ENCODE results near the gene CTNNA2. TPM values are rescaled to one million over a fixed set of nuclear protein-coding genes. Genes with fewer than 3 reads are reported as not detected.

Gene CTNNA2
- total and polyA plus RNA-seq, 9 of the 15 experiments (the other 6 are each of a cell fraction or from before 2014, with no cell fraction given): 0.03 to 0.40 (median 0.15) TPM

DNA sequence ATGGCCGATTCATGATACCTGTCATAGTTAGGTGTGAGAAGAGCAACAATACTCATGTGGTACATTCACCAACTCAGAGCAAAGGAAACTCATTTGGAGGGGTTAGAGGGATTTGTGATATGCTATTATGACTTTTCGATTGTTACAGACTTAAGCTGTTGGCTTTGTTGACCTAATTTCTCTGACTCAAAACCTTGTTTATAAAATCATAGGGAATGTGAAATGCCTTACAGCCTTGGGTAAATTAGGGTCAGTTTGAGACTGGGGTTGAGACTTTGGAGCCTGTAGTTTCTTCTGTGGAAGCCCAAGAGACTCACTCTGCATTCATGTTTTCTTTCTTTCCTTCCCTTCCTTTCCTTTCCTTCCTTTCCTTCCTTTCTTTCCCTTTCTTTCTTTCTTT is 529.8 kb downstream of the CTNNA2 start:
- intact Hi-C loops (cut with micrococcal nuclease): no loop called here
- Histone ChIP-seq H2AFZ (ENCODE audit: low read depth, low read length) (no peak overlapping the region), H3K4me2 (ENCODE audit: insufficient read depth, low read length) (no peak overlapping the region), H3K4me3 (no peak overlapping the region), H3K9me1 (ENCODE audit: control insufficient read depth, insufficient read depth, low read length) (no peaks in the 10 kb centered on the region), H3K9me3 (replicated peaks; ENCODE audit: control insufficient read depth, insufficient read depth, low read depth, low read length) (no peaks in the 10 kb centered on the region), H3K27me3 (ENCODE audit: control insufficient read depth in 2 of 2, insufficient read depth in 2 of 2, low read length in 2 of 2) (no peaks in the 10 kb centered on the region), H3K79me2 (ENCODE audit: control insufficient read depth, insufficient read depth, low read length) (no peaks in the 10 kb centered on the region), H4K20me1 (replicated peaks; ENCODE audit: control insufficient read depth, insufficient read depth, low read length) (no peaks in the 10 kb centered on the region), H3K36me3 (ENCODE audit: control insufficient read depth, insufficient read depth, low read length) (no peaks in the 10 kb centered on the region), H3K9ac (ENCODE audit: insufficient read depth in 1 of 2, low read depth in 2 of 2, low read length in 2 of 2) (no peak overlapping the region), H3K4me1 (replicated peaks in 1 of 2; ENCODE audit: control insufficient read depth in 2 of 2, insufficient read depth in 2 of 2, low read length in 2 of 2) (no peaks in the 10 kb centered on the region), H3K27ac (ENCODE audit: extremely low read depth, low read depth, low read length) (no peak overlapping the region)
- FAIRE-seq (no peak), DNase-seq (ENCODE audit: extremely low read depth in 1 of 4, low spot score in 3 of 4) (no peak), ATAC-seq (no peak)
- CTCF ChIA-PET (ENCODE audit: low intra/inter-chr PET ratio): no interaction called here
- POLR2A ChIA-PET: no interaction called here
- WGBS (ENCODE audit: insufficient coverage, low coverage, missing lambda C conversion rate): 11% methylated on average over 2 of the region's 2 CpGs
- no TSS peak for BruUV-seq (replicated peaks)
- TF ChIP-seq PYGO2 (tag; IDR thresholded peaks at IDR 0.05): no peak
- TF ChIP-seq, protein P1, sequence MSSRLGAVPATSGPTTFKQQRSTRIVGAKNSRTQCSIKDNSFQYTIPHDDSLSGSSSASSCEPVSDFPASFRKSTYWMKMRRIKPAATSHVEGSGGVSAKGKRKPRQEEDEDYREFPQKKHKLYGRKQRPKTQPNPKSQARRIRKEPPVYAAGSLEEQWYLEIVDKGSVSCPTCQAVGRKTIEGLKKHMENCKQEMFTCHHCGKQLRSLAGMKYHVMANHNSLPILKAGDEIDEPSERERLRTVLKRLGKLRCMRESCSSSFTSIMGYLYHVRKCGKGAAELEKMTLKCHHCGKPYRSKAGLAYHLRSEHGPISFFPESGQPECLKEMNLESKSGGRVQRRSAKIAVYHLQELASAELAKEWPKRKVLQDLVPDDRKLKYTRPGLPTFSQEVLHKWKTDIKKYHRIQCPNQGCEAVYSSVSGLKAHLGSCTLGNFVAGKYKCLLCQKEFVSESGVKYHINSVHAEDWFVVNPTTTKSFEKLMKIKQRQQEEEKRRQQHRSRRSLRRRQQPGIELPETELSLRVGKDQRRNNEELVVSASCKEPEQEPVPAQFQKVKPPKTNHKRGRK (tag; IDR thresholded peaks at IDR 0.05): peak; percentile 55; the same call in 1 of the 2 replicates
- in situ Hi-C loops (cut with MboI): no loop called here

DNA sequence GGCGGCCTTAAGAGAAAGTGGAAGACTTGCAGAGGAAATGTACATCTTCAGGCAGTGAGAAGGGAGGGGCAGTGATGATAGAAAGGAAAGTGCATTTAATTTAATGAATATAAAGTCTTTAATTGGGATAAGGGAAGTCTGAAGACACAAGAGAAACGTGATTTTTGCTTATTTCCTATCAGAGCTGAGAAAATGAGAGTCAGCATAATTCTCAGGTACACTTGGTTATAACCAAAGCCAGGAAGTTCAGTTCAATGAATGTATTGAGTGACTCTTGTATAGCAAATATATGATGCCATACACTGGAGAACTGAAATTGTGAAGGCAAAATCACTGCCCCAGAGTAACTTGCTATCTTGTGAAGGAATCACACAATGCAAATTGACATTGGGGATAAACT is 535.4 kb downstream of the CTNNA2 start:
- Histone ChIP-seq H3K9me1 (ENCODE audit: control insufficient read depth, insufficient read depth, low read length) (no peaks in the 10 kb centered on the region), H3K27me3 (ENCODE audit: control insufficient read depth in 2 of 2, insufficient read depth in 2 of 2, low read length in 2 of 2) (peaks cover 0 to under 1% of the 10 kb centered on the region in 2 experiments; a peak in 1 of 5 replicates), H3K4me3 (no peak overlapping the region), H3K4me1 (replicated peaks in 1 of 2; ENCODE audit: control insufficient read depth in 2 of 2, insufficient read depth in 2 of 2, low read length in 2 of 2) (no peaks in the 10 kb centered on the region), H3K9me3 (replicated peaks; ENCODE audit: control insufficient read depth, insufficient read depth, low read depth, low read length) (no peaks in the 10 kb centered on the region), H4K20me1 (replicated peaks; ENCODE audit: control insufficient read depth, insufficient read depth, low read length) (no peaks in the 10 kb centered on the region), H2AFZ (ENCODE audit: low read depth, low read length) (no peak overlapping the region), H3K9ac (ENCODE audit: insufficient read depth in 1 of 2, low read depth in 2 of 2, low read length in 2 of 2) (no peak overlapping the region), H3K36me3 (ENCODE audit: control insufficient read depth, insufficient read depth, low read length) (no peaks in the 10 kb centered on the region), H3K27ac (ENCODE audit: extremely low read depth, low read depth, low read length) (no peak overlapping the region), H3K4me2 (ENCODE audit: insufficient read depth, low read length) (no peak overlapping the region), H3K79me2 (ENCODE audit: control insufficient read depth, insufficient read depth, low read length) (no peaks in the 10 kb centered on the region)
- no peak for ATAC-seq
- ChIA-PET CTCF (ENCODE audit: low intra/inter-chr PET ratio) (no interaction called here), POLR2A (no interaction called here)
- no peak for FAIRE-seq
- no peak for DNase-seq (ENCODE audit: extremely low read depth in 1 of 4, low spot score in 3 of 4)
- 0% methylated on average over 2 of the region's 2 CpGs for WGBS (ENCODE audit: insufficient coverage, low coverage, missing lambda C conversion rate)
- BruUV-seq (replicated peaks): no TSS peak
- intact Hi-C loops (cut with micrococcal nuclease) (no loop called here), in situ Hi-C loops (cut with MboI) (no loop called here)
- no peak for TF ChIP-seq ZNF121 (CRISPR knock-in tag; conservative IDR thresholded peaks at IDR 0.05)
- TF ChIP-seq SMAD1 (IDR thresholded peaks at IDR 0.05; ENCODE audit: low read depth, low read length, partially characterized antibody): no peak
- TF ChIP-seq RBBP5 (IDR thresholded peaks at IDR 0.05; ENCODE audit: borderline replicate concordance, insufficient read depth, low read length, poor library complexity, severe bottlenecking): no peak
- TF ChIP-seq PHB2 (IDR thresholded peaks at IDR 0.05; ENCODE audit: low read depth): no peak
- peak; percentile 78 for TF ChIP-seq ZNF316 (IDR thresholded peaks at IDR 0.05)
- TF ChIP-seq, protein P2, sequence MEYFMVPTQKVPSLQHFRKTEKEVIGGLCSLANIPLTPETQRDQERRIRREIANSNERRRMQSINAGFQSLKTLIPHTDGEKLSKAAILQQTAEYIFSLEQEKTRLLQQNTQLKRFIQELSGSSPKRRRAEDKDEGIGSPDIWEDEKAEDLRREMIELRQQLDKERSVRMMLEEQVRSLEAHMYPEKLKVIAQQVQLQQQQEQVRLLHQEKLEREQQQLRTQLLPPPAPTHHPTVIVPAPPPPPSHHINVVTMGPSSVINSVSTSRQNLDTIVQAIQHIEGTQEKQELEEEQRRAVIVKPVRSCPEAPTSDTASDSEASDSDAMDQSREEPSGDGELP (CRISPR knock-in tag; IDR thresholded peaks at IDR 0.05; ENCODE audit: borderline replicate concordance): no peak
- no peak for TF ChIP-seq RBM14 (IDR thresholded peaks at IDR 0.05; ENCODE audit: borderline replicate concordance, insufficient read depth, low read depth, low read length)
- TF ChIP-seq TOE1 (IDR thresholded peaks at IDR 0.05; ENCODE audit: borderline replicate concordance): no peak
- no peak for TF ChIP-seq TOE1 (CRISPR knock-in tag; IDR thresholded peaks at IDR 0.05; ENCODE audit: borderline replicate concordance, low read depth)
- no peak for TF ChIP-seq FOXK1 (CRISPR knock-in tag; IDR thresholded peaks at IDR 0.05; ENCODE audit: borderline replicate concordance)

Data from K562 (cell line).